Activated effector memory CD4-positive, alpha-beta T cell treated with anti-CD3 and anti-CD28 coated beads, Interleukin-2, amount 50 U/mL, for 16 hours (primary cell): ENCODE data around the gene GCK.
A peak's percentile ranks its signal among the peaks of the same experiment; 100 is the strongest.
"Not testable (repeated sequence)": the region's sequence is repeated elsewhere in the genome, so short reads cannot be mapped to it uniquely, and the experiment has no call there.

Source experiments
- DNase-seq: peaks from one replicate; pipeline ENCODE4 v3.0.0-alpha.2; 2020

GCK gene

DNA sequence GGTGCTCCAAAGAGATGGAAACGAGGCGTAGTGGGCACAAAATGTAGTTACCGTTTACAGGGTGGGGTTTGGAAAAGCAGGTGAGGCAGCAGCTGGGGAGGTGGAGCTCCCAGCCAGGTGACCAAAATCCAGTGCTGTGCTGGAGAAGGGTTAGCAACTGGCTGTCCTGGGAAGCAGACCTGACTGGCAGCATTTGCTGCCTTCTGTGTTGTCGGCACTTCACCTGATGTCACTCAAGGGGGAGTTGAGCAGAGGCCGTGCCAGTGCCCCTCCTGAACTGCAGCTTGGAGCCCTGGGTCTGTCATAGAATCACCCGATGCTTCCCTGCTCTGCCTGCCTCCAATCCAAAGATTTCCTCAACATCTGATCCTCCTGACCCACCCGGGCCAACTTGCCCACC is 12.8 kb downstream of the GCK start:
- DNase-seq = no peak

DNA sequence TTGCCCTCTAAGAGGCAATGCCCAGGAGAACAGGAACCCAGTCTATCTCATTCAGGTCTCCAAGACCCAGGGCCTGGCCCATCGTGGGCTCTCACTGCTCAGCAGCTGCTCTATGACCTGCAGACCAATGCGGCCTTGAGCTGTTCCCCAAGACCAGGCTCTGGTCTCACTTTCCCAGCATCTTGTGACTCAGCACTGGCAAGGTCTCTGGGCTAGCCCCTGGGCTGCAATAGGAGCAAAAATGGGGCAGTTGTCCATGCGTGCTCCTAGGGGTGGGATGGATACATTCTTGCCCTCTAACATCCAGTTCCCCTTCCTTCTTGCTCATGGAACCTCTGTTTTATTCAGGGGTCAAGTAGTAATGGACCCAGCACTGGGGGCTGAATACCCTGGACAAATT is 13.5 kb downstream of the GCK start:
- DNase-seq = no peak

DNA sequence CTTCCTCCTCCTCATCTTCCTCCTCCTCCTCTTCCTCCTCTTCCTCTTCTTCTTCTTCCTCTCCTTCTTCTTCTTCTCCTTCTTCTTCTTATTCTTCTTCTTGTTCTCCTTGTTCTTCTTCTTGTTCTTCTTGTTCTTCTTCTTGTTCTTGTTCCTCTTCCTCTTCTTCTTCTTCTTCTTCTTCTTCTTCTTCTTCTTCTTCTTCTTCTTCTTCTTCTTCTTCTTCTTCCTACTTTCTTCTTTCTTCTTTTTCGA is 14.6 kb downstream of the GCK start:
- DNase-seq = not testable (repeated sequence)

DNA sequence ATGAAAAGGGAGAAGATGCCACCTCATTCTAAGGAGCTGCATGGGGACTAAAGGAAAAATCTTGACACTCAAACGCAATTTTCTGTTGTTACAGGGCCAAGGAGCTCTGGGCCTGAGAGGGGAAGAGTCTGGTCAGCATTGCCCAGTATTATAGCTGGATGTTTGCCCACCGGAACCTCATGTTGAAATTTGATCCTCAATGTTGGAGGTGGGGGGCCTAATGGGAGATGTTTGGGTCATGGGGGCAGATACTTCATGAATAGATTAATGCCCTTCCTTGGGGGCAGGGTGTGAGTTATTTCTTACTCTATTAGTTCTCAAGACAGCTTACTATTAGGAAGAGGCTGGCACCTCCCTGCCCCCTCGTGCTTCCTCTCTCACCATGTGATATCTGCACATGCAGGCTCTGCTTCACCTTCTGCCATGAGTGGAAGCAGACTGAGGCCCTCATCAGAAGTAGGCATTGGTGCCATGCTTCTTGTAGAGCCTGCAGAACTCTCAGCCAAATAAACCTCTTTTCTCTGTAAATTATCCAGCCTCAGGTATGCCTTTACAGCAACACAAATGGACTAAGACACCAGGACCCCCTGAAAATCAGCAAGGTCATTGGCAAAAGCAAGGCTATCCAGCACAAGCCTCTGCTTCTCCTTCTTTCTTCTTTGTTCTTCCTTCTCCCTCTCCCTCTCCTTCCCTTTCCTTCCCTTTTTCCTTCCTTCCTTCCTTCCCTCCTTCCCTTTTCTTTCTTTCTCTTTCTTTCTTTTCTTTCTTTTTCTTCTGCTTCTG is 15.1 kb downstream of the GCK start:
- DNase-seq = no peak

DNA sequence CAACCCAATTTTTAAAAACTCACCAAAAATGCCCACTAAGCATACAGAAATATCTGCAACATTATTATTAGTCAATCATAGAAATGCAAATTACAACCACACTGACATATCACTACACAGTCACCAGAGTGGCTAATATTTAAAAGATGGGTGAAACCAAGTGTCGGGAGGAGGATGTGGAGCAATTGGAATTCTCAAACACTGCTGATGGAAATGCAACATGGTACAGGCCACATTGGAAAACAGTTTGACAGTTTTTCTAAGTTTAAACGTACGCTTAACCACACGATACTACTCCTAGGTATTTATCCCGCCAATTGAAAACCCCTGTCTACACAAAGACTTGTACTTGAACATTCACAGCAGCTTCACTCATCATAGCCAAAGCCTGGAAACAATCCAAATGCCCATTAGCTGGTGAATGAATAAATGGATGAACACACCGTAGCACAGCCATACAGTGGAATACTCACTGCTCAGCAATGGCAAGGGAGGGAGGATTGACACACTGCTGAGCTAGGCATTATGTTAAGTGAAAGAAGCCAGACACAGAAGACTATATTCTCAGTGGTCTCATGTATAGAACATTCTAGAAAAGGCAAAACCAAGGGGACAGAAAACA is 16.3 kb downstream of the GCK start:
- DNase-seq = no peak

DNA sequence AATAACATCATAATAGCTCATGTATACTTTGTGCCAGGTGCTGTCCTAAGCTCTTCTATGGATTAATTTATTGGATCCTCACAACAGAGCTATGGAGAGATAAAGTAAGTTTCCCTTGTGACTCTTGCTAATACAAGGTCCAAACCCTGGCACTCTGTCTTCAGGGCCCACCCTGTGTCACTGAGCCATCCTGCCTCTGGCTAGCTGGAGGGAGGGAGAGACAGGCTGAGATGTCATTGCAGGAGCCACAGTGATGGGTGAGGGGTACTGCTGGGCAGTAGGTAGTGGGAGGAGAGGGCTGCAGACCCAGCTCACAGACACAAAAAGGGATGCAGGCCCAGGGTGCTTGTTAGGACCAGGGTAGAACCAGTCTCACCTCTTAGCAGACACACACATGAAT is 16.9 kb downstream of the GCK start:
- DNase-seq = no peak

DNA sequence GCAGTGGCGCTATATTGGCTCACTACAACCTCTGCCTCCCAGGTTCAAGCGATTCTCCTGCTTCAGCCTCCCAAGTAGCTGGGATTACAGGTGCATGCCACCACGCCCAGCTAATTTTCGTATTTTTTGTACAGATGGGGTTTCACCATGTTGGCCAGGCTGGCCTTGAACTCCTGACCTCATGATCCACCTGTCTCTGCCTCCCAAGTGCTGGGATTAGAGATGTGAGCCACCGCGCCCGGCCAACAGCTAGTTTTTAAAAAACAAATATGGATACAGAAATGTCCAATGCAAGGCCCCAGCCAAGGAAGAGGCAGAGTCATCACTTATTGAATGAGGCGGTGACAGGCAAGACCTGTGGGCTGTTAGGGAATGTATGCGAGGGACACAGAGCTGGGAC is 17.3 kb downstream of the GCK start:
- DNase-seq = peak; percentile 10

DNA sequence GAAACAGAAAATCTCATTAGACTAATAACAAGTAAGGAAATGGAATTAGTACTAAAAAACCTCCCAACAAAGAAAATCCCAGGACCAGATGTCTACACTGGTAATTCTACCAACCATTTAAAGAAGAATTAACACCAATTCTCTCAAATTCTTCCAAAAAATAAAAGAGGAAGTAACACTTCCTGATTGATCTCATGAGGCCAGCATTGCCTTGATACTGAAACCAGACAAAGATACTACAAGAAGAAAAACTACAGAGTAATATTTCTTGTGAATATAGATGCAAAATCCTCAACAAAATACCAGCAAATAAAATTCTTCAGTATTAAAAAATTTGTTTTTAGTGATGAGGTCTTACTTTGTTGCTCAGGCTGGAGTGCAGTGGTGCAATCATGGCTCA is 21.3 kb downstream of the GCK start:
- DNase-seq = no peak

DNA sequence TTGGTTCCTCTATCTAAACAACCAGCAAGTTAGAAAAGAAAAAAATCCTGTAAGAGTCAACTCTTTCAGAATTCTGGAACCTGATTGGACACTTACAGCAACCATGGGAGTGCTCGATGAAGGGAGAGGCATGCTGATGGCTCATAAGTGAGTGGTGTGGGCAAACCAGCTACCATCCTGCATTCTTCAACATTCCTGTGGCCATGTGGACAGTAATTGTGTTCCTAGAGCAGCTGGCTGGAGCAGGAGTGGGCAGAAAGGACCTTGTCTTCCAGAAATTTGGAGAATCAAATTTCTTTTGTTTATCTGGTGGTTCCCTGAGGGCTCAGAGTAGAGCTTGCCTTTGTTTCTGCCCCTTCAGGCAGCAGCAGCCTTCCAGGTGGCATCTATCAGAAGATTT is 25.6 kb downstream of the GCK start:
- no peak for DNase-seq

DNA sequence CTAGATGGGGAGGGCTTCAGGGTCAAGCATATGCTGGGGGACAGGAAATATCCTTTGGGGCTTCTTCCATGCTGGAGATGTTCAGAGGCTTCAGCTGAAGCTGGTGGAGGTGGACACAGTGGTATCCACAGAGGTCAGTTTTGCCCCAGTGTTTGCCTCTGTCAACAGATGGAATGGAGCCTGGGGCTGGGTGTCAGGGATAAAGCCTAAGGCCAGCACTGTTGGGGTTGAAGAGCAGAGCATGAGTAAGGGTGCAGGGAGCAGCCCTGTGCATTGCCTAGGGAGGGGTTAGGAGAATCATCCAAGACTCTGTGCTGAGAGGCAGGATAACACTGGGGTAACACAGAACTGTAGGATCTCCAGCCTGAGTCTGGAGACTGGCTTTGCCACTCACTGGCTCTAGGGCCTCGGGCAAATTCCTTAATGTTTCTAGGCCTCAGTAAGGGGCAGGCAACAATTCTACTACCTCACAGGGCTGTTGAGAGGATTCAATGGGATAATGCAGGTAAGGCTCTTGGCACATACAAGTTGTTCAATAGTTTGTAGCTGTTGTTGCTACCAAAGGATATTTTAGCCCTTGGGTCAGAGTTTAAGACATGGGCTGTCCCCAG is 26.3 kb downstream of the GCK start:
- peak; percentile 6 for DNase-seq

DNA sequence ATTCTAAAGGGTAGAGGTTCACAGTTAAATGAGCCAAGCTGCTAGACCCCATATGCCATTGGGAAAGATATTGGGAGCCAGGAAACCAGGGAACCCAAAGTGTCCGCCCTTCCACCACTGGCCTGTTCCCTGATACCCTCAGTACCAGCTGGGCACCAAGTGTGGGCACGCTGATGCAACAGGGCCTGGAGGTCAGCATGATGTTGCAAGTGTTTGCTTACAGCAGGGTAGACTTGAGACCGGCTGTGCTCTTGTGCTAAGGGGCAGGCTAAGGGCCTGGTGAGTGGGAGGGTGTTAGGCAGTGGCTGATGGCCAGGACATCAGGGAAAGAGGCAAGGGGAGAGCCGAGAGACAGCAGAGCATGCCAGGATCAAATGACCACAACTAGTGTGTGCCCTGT is 27.1 kb downstream of the GCK start:
- DNase-seq = peak; percentile 43

DNA sequence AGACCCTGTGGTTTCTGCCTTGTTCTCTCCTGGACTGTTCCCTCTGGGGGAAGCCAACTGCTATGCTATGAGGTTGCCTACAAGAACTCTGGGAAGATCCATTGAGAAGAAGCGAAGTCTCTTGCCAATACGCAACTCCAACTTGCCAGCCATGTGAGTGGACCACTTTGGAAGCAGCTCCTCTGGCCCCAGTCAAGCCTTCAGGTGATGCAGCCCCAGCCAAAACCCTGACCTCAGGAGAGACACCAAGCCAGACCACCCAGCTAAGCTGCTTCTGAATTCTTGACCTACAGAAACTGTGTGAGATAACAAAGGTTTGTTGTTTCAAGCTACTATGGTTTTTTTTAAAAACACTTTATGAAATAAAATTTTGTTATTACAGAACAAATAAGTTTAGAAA is 27.9 kb downstream of the GCK start:
- peak; percentile 52 for DNase-seq

DNA sequence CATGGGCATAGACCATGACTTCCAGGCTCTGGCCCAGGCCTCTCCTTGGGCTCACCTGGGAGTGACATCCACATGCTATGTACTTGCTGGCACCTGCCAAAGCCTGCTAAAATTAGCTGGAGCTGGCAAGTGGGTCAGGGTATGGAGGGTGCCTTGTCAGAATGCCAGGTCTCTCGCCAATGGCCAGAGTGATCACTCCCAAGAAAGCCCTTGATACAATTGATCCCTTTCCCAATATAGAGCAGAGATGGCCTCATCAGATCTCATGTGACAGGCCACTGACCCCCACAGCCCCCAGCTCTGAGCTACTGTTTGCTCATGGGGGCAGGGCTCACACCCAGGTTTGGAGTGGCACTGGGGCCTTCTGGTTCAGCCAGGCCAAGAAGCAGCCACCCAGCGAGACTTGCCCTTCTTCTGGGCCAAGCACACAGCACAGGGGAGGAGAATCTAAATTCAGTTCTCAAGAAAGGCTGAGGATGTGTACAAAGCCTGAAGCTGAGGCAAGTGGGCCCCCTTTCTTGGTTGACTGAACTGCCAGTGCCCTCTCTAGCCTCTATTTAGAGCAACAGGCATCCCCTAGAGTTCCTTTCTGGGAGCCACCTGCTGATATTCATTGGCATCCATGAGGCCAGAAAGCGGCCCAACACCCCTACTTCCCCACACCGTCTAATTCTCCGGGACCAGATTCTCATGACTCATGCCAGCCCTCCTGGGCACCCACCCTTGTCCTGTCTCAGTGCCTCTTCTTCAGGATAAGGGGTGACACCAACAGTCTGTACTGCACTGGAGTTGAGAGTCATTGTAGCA is 29.2 kb downstream of the GCK start:
- peak; percentile 30 for DNase-seq

DNA sequence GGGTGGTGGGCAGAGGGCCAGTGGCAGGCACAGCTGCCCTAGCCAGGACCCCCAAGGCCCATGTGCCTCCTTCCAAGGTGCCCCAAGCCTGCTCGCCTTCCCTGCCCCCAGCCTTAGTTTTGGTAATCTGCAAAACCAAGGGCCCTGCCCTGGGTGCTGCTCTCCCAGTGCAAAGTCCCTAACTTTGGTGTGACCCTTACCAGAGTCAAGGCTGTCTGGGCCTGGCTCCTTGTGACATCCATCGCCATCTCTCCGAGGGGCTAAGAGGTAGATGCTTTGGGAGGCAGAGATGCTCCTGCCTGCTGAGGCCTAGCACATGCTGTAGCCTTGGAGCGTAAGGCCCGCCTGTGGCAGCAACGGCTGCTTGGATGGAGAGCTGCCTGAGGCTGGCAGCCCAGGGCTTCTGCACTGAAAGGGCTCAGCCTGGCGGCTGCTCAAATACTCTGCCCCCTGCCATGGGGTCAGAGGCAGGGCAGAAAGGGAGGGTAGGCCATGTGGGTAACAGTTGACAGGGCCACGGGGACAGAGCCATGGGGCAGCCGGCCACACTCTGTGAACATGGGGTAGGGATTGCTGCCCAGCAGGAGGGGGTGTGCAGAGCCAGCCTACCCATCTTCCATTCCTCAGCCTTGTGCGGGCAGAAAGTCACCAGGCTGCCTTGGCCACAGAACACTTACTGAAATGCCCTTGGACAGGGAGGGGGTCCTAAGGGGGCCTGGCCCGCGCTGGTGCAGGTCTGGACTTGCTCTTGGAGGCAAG is 30.2 kb downstream of the GCK start:
- DNase-seq = peak; percentile 58

DNA sequence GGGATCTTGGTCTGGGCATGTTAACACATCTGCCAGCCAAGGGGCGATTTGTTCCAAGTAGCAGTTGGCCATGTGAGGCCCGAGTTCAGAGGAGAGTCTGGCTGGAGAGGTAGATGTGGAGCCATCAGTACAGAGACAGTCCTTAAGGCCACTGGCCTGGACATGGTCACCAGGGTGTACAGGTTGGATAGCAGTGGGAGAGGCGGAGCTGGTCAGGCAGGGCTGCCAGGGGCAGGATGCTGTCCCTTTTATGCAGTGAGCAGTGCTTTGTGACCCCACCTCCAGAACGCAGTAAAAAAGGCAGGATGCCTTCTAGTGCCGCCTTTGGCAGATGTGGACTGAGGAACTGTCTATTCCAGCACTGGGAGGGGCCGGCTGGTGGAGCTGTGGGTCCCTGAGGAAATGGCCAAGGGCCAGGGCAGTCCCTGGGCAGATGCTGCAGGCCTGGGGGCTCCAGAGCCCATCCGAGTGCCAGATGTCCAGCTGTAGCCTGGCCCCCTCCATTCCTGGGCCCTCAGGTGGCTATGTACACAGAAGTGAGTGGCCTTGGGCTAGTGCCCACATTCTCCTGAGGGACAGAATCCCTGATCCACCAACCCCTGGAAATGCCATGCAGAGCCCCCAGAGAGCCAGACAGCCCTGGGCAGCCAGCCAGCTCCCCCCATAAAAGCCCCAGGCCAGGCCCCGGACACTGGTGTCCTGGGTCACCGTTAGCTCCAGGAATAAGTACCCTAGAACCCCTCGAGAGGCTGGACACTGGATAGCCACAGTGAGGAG is 31.0 kb downstream of the GCK start:
- peak; percentile 38 for DNase-seq

DNA sequence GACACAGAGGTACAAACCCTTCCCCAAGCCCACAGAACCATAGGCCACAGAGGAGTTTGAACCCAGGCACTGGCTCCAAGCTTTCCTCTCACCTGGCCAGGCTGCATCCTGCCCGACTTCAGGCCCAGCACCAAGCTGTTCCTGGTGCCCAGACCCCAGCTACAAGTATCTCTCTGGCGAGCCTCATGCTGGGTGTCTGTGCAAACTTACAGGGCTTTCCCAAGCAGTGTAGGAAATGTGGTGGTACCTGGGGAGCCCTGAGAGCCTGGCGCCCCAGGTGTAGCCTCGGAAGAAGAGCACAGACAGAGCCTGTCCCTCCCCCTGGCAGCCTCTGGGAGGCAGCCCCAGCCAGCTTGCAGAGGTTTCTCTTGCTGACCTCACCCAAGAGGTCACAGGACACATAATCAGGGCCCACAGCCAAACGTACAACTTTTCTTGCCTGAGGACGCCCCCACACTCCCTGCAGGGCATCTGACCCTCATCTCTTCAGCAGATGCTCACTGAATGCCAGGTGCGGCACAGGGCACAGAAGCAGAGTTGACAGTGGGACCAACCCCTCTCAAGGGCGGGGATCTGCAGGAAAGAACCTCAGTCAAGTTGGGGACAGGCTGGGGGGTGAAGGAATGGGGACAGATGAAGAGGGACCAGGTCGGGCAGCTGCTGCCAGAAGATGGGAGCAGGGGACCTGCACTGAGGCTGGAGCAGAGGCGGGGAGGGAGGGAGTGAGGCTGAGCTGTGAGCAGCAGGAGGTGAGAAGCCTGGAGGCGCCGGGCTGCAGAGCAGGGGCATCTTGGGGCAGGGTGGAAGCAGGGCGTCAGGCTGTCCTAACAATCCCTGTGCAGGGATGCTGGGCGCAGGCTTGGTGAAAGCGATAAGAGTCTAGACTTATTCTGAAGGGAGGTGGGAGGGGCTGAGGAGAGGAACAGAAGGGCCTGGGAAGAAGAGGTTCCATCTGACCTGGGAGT is 31.8 kb downstream of the GCK start:
- peak; percentile 56 for DNase-seq

DNA sequence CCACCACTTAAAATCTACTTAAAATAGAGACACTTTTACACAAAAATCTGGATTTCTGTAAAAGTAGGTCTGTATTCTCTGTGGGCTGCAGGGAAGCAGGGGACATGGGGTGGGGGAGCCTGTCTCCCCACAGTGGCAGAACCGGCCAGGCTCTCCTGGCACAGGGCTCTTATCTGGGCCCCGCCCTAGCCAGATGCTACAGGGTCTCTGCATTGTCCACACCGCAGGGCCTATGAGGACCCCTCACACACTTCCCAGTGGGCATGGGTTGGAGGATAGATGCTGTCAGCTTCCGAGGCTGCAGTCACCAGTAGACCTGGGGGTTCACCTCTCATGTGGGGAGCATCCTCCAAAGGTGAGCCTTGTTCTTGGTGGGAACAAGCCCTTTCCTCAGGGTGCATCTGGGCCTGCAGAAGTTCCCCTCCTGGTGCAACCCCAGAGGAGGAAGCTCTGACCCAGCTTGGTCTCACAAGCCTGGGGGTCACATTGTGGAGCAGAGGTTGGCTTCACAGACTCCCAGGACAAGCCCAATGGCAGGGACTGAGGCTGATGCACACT is 32.7 kb downstream of the GCK start:
- DNase-seq = peak; percentile 53

DNA sequence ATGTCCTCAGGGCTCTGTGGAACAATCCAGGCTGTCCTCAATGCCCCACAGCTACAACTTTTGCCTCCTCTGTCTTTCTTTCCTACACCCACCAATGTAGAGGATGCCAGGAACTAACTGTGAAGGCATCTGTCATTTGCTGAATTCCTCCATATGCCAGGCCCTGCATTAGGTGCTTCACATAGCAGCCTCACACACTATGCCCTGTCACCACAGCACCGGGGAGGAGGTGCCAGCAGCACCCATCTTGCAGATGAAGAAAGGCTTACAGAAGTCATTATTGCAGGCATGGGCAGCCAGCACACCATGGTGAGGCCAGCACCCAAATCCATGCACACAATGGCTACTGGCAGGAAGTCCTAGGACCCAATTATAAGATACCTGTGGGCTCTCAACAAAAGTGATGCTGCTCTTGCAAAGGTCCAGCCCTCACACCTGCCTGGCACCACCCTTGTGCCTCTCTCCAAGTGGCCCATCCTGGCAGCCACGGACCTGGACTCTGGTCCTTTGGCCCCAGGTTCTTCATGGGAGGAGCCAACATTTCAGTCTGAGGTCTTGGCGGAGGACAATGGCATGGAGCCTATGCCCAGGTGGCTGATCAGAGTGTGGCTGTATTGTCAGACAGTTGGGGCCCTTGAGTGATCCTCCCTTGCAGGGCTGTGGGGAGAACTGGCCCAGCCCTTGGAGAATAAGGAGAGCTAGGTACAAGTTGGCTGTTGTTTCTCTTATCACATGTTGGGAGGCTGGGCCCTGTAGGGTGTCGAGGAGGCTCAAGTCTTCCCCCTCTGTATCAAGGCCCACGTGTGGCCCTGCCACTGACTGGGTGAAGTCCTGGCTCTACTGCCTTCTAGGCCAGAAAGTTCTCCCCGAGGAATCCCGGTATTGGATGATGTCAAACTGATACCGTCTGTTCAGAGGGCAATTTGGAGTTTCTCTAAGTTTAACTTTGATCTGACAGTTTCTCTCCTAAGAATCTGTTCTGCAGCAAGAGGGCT is 33.8 kb downstream of the GCK start:
- DNase-seq = peak; percentile 53

DNA sequence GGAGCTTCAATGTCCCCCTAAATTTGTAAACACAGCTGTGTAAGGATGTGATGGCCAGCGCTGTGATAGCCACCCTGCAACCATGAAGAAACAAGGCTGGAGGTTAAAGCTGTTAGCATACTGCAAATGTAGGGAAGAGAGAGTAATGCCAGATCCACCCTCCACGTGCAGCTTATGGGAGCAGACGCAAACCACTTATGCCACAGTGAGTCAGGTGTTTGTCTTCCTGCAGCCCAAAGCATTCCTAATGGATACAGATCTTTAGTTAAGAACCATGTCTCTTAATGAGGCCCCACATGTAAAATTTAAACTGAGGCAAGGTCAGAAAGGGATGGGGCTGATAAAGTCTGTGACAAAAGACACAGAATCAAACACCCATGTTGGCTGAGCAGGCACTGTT is 34.5 kb downstream of the GCK start:
- peak; percentile 33 for DNase-seq
